Measurements from ENCODE around the gene BBS7. TPM values are rescaled to one million over a fixed set of nuclear protein-coding genes. Genes with fewer than 3 reads are reported as not detected.

BBS7 gene
- total and polyA plus RNA-seq, 11 donors: 2.7 to 13.9 (median 4.9) TPM

GRCh38 chr4:121838136-121838535 lies 32.1 kb downstream of the BBS7 start:
- peaks cover 0 to 100% (median 75%) of the 10 kb centered on the region in 9 donors for H3K36me3 ChIP-seq
- H3K4me1 ChIP-seq: no peaks in the 10 kb centered on the region
- H3K9me3 ChIP-seq: no peaks in the 10 kb centered on the region
- TF ChIP-seq POLR2A (IDR thresholded peaks at IDR 0.05) (no peak), CTCF (IDR thresholded peaks at IDR 0.05) (no peak)
- intact Hi-C loops (cut with DNase I): no loop called here
- H3K4me3 ChIP-seq: no peak overlapping the region
- DNase-seq (no peak), ATAC-seq (no peak)
- no peaks in the 10 kb centered on the region for H3K27me3 ChIP-seq
- no peak overlapping the region for H3K27ac ChIP-seq

GRCh38 chr4:121829511-121829910 lies 40.8 kb downstream of the BBS7 start:
- Histone ChIP-seq H3K4me1 (peaks cover 0 to 2% (median 0%) of the 10 kb centered on the region in 12 donors), H3K27me3 (no peaks in the 10 kb centered on the region), H3K27ac (no peak overlapping the region), H3K9me3 (no peaks in the 10 kb centered on the region), H3K36me3 (peaks cover 0 to 82% (median 60%) of the 10 kb centered on the region in 9 donors), H3K4me3 (no peak overlapping the region)
- ATAC-seq (no peak), DNase-seq (no peak)
- intact Hi-C loops (cut with DNase I): no loop called here
- WGBS, 4 donors: 77 to 99% (median 88%) methylated on average over 5 of the region's 5 CpGs
- TF ChIP-seq CTCF (IDR thresholded peaks at IDR 0.05) (no peak), POLR2A (IDR thresholded peaks at IDR 0.05) (no peak)

GRCh38 chr4:121827853-121828252 lies 42.4 kb downstream of the BBS7 start:
- Histone ChIP-seq H3K27ac (no peak overlapping the region), H3K9me3 (no peaks in the 10 kb centered on the region), H3K4me3 (no peak overlapping the region), H3K36me3 (peaks cover 0 to 65% (median 46%) of the 10 kb centered on the region in 9 donors), H3K27me3 (no peaks in the 10 kb centered on the region), H3K4me1 (peaks cover 0 to 12% (median 6%) of the 10 kb centered on the region in 12 donors)
- DNase-seq: no peak
- TF ChIP-seq CTCF (IDR thresholded peaks at IDR 0.05): no peak
- TF ChIP-seq POLR2A (IDR thresholded peaks at IDR 0.05): no peak
- intact Hi-C loops (cut with DNase I): no loop called here
- WGBS, 4 donors: 89 to 95% (median 93%) methylated on average over 1 of the region's 1 CpG
- ATAC-seq: no peak

GRCh38 chr4:121824950-121825349 lies 45.3 kb downstream of the BBS7 start:
- Histone ChIP-seq H3K4me3 (no peak overlapping the region), H3K27me3 (no peaks in the 10 kb centered on the region), H3K4me1 (peaks cover 0 to 25% (median 7%) of the 10 kb centered on the region in 12 donors), H3K9me3 (no peaks in the 10 kb centered on the region), H3K36me3 (peaks cover 0 to 45% (median 25%) of the 10 kb centered on the region in 9 donors), H3K27ac (no peak overlapping the region)
- intact Hi-C loops (cut with DNase I): loop anchor here in 2 of 10 donors (2.0 kb wide), 2 partner anchors 24 to 46 kb away; partner anchors contain the start of genes BBS7 (in 2 of the 2) and EXOSC9 (in 1 of the 2)
- WGBS, 4 donors: 25 to 49% (median 47%) methylated on average over 2 of the region's 2 CpGs
- no peak for DNase-seq
- TF ChIP-seq POLR2A (IDR thresholded peaks at IDR 0.05) (no peak), CTCF (IDR thresholded peaks at IDR 0.05) (no peak)
- ATAC-seq: no peak

Measured in heart left ventricle (tissue), 16 donors.